H1 (cell line): ENCODE results near the gene CHST13. TPM values are rescaled to one million over a fixed set of nuclear protein-coding genes. Genes with fewer than 3 reads are reported as not detected.
A peak's percentile ranks its signal among the peaks of the same experiment; 100 is the strongest.

Source experiments
- CTCF ChIA-PET: fragments of 300-600 bp; sonication (Branson Sonifier 250); formaldehyde crosslinking; loops from one replicate; lab custom pipeline; 2021; ENCODE audit not compliant: partially characterized antibody; lab: Charles Lee
- POLR2A ChIA-PET: fragments of 300-600 bp; sonication (Branson Sonifier 250); formaldehyde crosslinking; loops from one replicate; lab custom pipeline; 2021; ENCODE audit warnings: inconsistent platforms; ENCODE audit not compliant: partially characterized antibody; lab: Charles Lee
- DNase-seq, 2 experiments: peaks; one replicate each; pipeline versions ENCODE4 v3.0.0 to v3.0.0-alpha.2; 2010 to 2022; ENCODE audit warnings: low spot score in 2 of 2, low read depth in 1 of 2, mixed read lengths in 1 of 2
- FAIRE-seq: peaks from 2 replicates; lab custom pipeline; 2011; peaks lifted over from hg19 to GRCh38; lab: Jason Lieb, UNC
- H2AFZ ChIP-seq: 2 replicates; pipeline ENCODE4 v1.8.1; 2012; ENCODE audit warnings: low read length, inconsistent platforms
- H2AK5ac ChIP-seq: 2 replicates; pipeline ENCODE4 v1.6.1; 2013; ENCODE audit warnings: low read depth, low read length
- H2BK120ac ChIP-seq: replicated peaks from 2 replicates; pipeline ENCODE3; 2013; ENCODE audit warnings: low read depth, low read length, inconsistent platforms
- H2BK12ac ChIP-seq: 2 replicates; pipeline ENCODE4 v1.6.1; 2013; ENCODE audit warnings: low read depth, low read length
- H2BK15ac ChIP-seq: 2 replicates; pipeline ENCODE4 v1.6.1; 2013; ENCODE audit warnings: low read length
- H2BK20ac ChIP-seq: 2 replicates; pipeline ENCODE4 v1.6.1; 2013; ENCODE audit warnings: low read length
- H2BK5ac ChIP-seq: 2 replicates; pipeline ENCODE4 v1.6.1; 2013; ENCODE audit warnings: low read depth, low read length
- H3K14ac ChIP-seq: 2 replicates; pipeline ENCODE4 v1.6.1; 2013; ENCODE audit warnings: inconsistent platforms; ENCODE audit not compliant: insufficient read length
- H3K18ac ChIP-seq: 2 replicates; pipeline ENCODE4 v1.6.1; 2013; ENCODE audit warnings: low read length; ENCODE audit errors: extremely low read depth
- H3K23ac ChIP-seq: 2 replicates; pipeline ENCODE4 v1.6.1; 2013; ENCODE audit warnings: inconsistent platforms; ENCODE audit not compliant: insufficient read length
- H3K23me2 ChIP-seq: 2 replicates; pipeline ENCODE4 v1.6.1; 2013; ENCODE audit warnings: low read depth, low read length
- H3K27ac ChIP-seq: 2 replicates; pipeline ENCODE4 v1.6.1; 2011; ENCODE audit warnings: low read depth, low read length, inconsistent platforms
- H3K27me3 ChIP-seq, 4 experiments: replicated peaks in 1 of 4; 1 replicate in 1 of 4; 2 replicates in 3 of 4; pipeline versions ENCODE4 v1.6.1 to v1.8.1; 2011 to 2013; ENCODE audit warnings: low read length in 3 of 4, mild to moderate bottlenecking in 3 of 4, inconsistent platforms in 2 of 4, mixed read lengths in 2 of 4, moderate library complexity in 1 of 4; ENCODE audit not compliant: control insufficient read depth in 3 of 4, insufficient read depth in 3 of 4; ENCODE audit errors: extremely low read depth in 1 of 4
- H3K36me3 ChIP-seq, 4 experiments: 2 replicates each; pipeline versions ENCODE4 v1.6.1 to v1.8.1; 2011 to 2013; ENCODE audit warnings: mild to moderate bottlenecking in 4 of 4, low read length in 3 of 4, moderate library complexity in 2 of 4, control low read depth in 1 of 4, inconsistent platforms in 1 of 4; ENCODE audit not compliant: insufficient read depth in 4 of 4, control insufficient read depth in 2 of 4
- H3K4ac ChIP-seq: replicated peaks from 2 replicates; pipeline ENCODE3; 2013; ENCODE audit warnings: low read length, low read depth, mixed read lengths, inconsistent platforms; ENCODE audit not compliant: insufficient read length
- H3K4me1 ChIP-seq, 4 experiments: replicated peaks in 1 of 4; 1 replicate in 1 of 4; 2 replicates in 3 of 4; pipeline versions ENCODE4 v1.6.1 to v1.8.1; 2011 to 2013; ENCODE audit warnings: low read length in 3 of 4, inconsistent platforms in 2 of 4, mixed read lengths in 1 of 4; ENCODE audit not compliant: insufficient read depth in 4 of 4, control insufficient read depth in 3 of 4
- H3K4me2 ChIP-seq, 2 experiments: 2 replicates each; pipeline versions ENCODE4 v1.6.1 to v1.8.1; 2011 to 2013; ENCODE audit warnings: low read depth in 2 of 2, low read length in 2 of 2, control low read depth in 1 of 2, inconsistent platforms in 1 of 2, mild to moderate bottlenecking in 1 of 2; ENCODE audit not compliant: insufficient read depth in 1 of 2
- H3K4me3 ChIP-seq, 4 experiments: fragments of 200-600, 300-600 bp in 1 of 4; sonication (generic), shearing (Covaris generic), sonication (Bioruptor Twin) in 1 of 4; 2 replicates each; pipeline versions ENCODE4 v1.5.1 to v1.8.1; 2011 to 2016; ENCODE audit warnings: low read length in 4 of 4, low read depth in 3 of 4, control low read depth in 2 of 4, inconsistent platforms in 2 of 4, mild to moderate bottlenecking in 2 of 4, mixed read lengths in 1 of 4, moderate library complexity in 1 of 4; ENCODE audit not compliant: insufficient read depth in 2 of 4; ENCODE audit errors: extremely low read depth in 1 of 4
- H3K56ac ChIP-seq: replicated peaks from 2 replicates; pipeline ENCODE3; 2013; ENCODE audit warnings: low read depth, mild to moderate bottlenecking, mixed read lengths, low read length, inconsistent platforms; ENCODE audit not compliant: insufficient read length
- H3K79me1 ChIP-seq: 2 replicates; pipeline ENCODE4 v1.6.1; 2013; ENCODE audit warnings: low read depth, low read length, control low read depth
- H3K79me2 ChIP-seq, 2 experiments: 2 replicates each; pipeline versions ENCODE4 v1.6.1 to v1.8.1; 2012 to 2013; ENCODE audit warnings: low read length in 2 of 2, mild to moderate bottlenecking in 2 of 2, inconsistent platforms in 1 of 2; ENCODE audit not compliant: insufficient read depth in 2 of 2, control insufficient read depth in 1 of 2
- H3K9ac ChIP-seq, 4 experiments: replicated peaks in 1 of 4; 1 replicate in 1 of 4; 2 replicates in 3 of 4; pipeline versions ENCODE4 v1.6.1 to v1.8.1; 2011 to 2013; ENCODE audit warnings: low read depth in 3 of 4, low read length in 3 of 4, control low read depth in 2 of 4, mild to moderate bottlenecking in 2 of 4, moderate library complexity in 2 of 4, inconsistent platforms in 1 of 4; ENCODE audit errors: extremely low read depth in 1 of 4
- H3K9me3 ChIP-seq, 2 experiments: 2 replicates each; pipeline versions ENCODE4 v1.6.1 to v1.8.1; 2012 to 2013; ENCODE audit warnings: mild to moderate bottlenecking in 2 of 2, moderate library complexity in 2 of 2, control low read depth in 1 of 2, inconsistent platforms in 1 of 2, low read depth in 1 of 2, low read length in 1 of 2, mixed read lengths in 1 of 2; ENCODE audit not compliant: insufficient read depth in 2 of 2
- H4K20me1 ChIP-seq, 2 experiments: replicated peaks in 1 of 2; 2 replicates each; pipeline versions ENCODE3 to v1.8.1; 2011 to 2013; ENCODE audit warnings: inconsistent platforms in 2 of 2, low read length in 2 of 2, mild to moderate bottlenecking in 1 of 2; ENCODE audit not compliant: insufficient read depth in 2 of 2, control insufficient read depth in 1 of 2
- H4K5ac ChIP-seq: 2 replicates; pipeline ENCODE4 v1.6.1; 2013; ENCODE audit warnings: low read length, low read depth, mixed read lengths, inconsistent platforms; ENCODE audit not compliant: insufficient read length
- H4K8ac ChIP-seq: 2 replicates; pipeline ENCODE4 v1.8.0; 2013; ENCODE audit warnings: mild to moderate bottlenecking, moderate library complexity, low read length, inconsistent platforms; ENCODE audit not compliant: insufficient read depth; ENCODE audit errors: extremely low read depth
- H4K91ac ChIP-seq: replicated peaks from 2 replicates; pipeline ENCODE3; 2013; ENCODE audit warnings: low read length, mixed read lengths, inconsistent platforms; ENCODE audit not compliant: insufficient read length
- RAD21 ChIP-seq, 2 experiments: IDR thresholded peaks in 1 of 2; conservative IDR thresholded peaks in 1 of 2; 2 replicates each; pipeline ENCODE4 v1.6.1; 2011; ENCODE audit warnings: low read depth in 2 of 2, low read length in 2 of 2, improper control_type of control experiment in 1 of 2, inconsistent platforms in 1 of 2, mild to moderate bottlenecking in 1 of 2, moderate library complexity in 1 of 2
- TAF7 ChIP-seq: optimal IDR thresholded peaks from 2 replicates; pipeline ENCODE3; 2011; ENCODE audit warnings: low read depth, mild to moderate bottlenecking, inconsistent platforms, low read length, moderate library complexity, borderline replicate concordance
- WGBS, 2 experiments: shearing (Covaris generic) in 1 of 2; methylation state at CpG; one replicate each; pipeline versions ENCODE4 v1.1.6 to v1.1.7; 2013 to 2015; ENCODE audit warnings: low lambda C conversion rate in 2 of 2, mixed read lengths in 2 of 2, inconsistent platforms in 1 of 2, low coverage in 1 of 2, missing lambda C conversion rate in 1 of 2; ENCODE audit not compliant: insufficient replicate concordance in 2 of 2, insufficient coverage in 1 of 2, insufficient read length in 1 of 2; ENCODE audit errors: extremely low coverage in 1 of 2, missing lambda C conversion rate in 1 of 2; 5-methylcytosine and 5-hydroxymethylcytosine counted together
- polyA plus RNA-seq, 7 experiments: library from polyadenylated mRNA; depleted of rRNA in 3 of 7; stranded (reverse) in 5 of 7; unstranded in 2 of 7; fragments of >200 nt in 5 of 7; fragments of 200-250 nt in 2 of 7; gene quantifications; 1 replicate in 5 of 7; 2 replicates in 1 of 7; 4 replicates in 1 of 7; pipeline versions ENCODE4 v1.2.1 to v1.2.3, GENCODE V29; 2011 to 2013; ENCODE audit warnings: missing spikeins in 2 of 7, mixed read lengths in 2 of 7
- total RNA-seq: library from RNA; stranded (reverse); fragmentation: NEBNext Ultra II Directional; extraction: Animal tissue kit (Norgen Biotek cat#: 25700); gene quantifications from 2 replicates; pipeline ENCODE4 v1.2.1, GENCODE V29; 2021
- TF ChIP-seq, protein P1 (sequence below), 3 experiments: IDR thresholded peaks; 1 replicate in 2 of 3; 2 replicates in 1 of 3; pipeline versions ENCODE4 v1.5.1 to v1.6.1; 2011; ENCODE audit warnings: low read length in 3 of 3, mild to moderate bottlenecking in 3 of 3, inconsistent platforms in 2 of 3, low read depth in 1 of 3, moderate library complexity in 1 of 3; ENCODE audit not compliant: insufficient read depth in 1 of 3; ENCODE audit errors: control extremely low read depth in 1 of 3

CHST13 gene
- total and polyA plus RNA-seq, 2 of the 8 experiments (the other 6 are each of a cell fraction or from before 2014, with no cell fraction given) = 5.4 to 11.7 TPM

DNA sequence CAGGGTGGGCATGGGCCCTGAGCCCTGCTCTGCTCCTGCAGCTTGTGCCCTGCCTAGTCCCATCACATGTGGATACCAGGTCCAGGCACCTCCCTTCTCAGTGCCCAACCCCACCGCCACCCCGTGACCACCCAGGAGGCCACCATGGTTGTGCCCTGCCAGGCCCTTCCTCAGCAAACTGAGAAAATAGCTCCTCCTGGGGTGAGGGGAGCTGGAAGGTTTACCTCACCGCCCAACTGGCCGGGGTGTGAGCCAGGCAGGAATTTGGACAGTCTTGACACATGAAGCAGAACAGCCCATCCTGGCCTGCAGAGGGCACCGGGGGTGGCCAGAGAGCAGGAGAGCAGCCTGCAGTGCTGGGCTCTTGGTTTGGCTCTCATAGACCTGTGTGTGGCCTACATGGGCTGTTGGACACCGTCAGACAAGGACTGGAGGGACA is 46.2 kb downstream of the CHST13 start:
- Histone ChIP-seq H3K4me1 (peaks cover 0 to 4% (median 1%) of the 10 kb centered on the region in 4 experiments; a peak in 2 of 7 replicates), H3K18ac (no peak overlapping the region), H3K27me3 (no peaks in the 10 kb centered on the region; a peak in 1 of 7 replicates), H3K56ac (no peak overlapping the region), H3K79me2 (no peaks in the 10 kb centered on the region), H3K4me2 (no peak overlapping the region), H2BK20ac (no peak overlapping the region), H3K9ac (no peak overlapping the region), H2AFZ (no peak overlapping the region), H2BK12ac (no peak overlapping the region), H2AK5ac (no peak overlapping the region), H3K4ac (no peak overlapping the region), H3K23ac (no peak overlapping the region), H4K20me1 (no peaks in the 10 kb centered on the region), H4K8ac (no peak overlapping the region), H2BK5ac (peak overlapping the region; percentile 9; the same call in 1 of the 2 replicates), H3K4me3 (no peak overlapping the region), H3K23me2 (no peaks in the 10 kb centered on the region), H3K14ac (no peak overlapping the region), H4K5ac (no peak overlapping the region), H2BK120ac (no peak overlapping the region), H4K91ac (no peak overlapping the region), H3K36me3 (no peaks in the 10 kb centered on the region), H2BK15ac (no peak overlapping the region), H3K79me1 (no peaks in the 10 kb centered on the region), H3K9me3 (no peaks in the 10 kb centered on the region), H3K27ac (no peak overlapping the region)
- peak in 1 of 2 experiments; percentile 50 for DNase-seq
- ChIA-PET CTCF (interaction anchor here (1.0 to 2.3 kb wide), 8 partner anchors 9 to 80 kb away, joined by 3 to 10 read pairs (median 6); no protein-coding TSS in a partner anchor), POLR2A (interaction anchor here (1.3 kb wide), 1 partner anchor 24 kb away, joined by 3 read pairs; no protein-coding TSS in a partner anchor)
- FAIRE-seq = no peak
- 76% methylated on average over 6 of the region's 6 CpGs; no CpG with 5 or more reads in 1 of the 2 experiments for WGBS, 2 experiments
- TF ChIP-seq RAD21 (IDR thresholded peaks at IDR 0.05 in 1 of 2, conservative IDR thresholded peaks at IDR 0.05 in 1 of 2; ENCODE audit: low read depth in 2 of 2, low read length in 2 of 2) (peak; percentile 21 to 43; a peak in 2 of 4 replicates), TAF7 (no peak)
- TF ChIP-seq, protein P1, sequence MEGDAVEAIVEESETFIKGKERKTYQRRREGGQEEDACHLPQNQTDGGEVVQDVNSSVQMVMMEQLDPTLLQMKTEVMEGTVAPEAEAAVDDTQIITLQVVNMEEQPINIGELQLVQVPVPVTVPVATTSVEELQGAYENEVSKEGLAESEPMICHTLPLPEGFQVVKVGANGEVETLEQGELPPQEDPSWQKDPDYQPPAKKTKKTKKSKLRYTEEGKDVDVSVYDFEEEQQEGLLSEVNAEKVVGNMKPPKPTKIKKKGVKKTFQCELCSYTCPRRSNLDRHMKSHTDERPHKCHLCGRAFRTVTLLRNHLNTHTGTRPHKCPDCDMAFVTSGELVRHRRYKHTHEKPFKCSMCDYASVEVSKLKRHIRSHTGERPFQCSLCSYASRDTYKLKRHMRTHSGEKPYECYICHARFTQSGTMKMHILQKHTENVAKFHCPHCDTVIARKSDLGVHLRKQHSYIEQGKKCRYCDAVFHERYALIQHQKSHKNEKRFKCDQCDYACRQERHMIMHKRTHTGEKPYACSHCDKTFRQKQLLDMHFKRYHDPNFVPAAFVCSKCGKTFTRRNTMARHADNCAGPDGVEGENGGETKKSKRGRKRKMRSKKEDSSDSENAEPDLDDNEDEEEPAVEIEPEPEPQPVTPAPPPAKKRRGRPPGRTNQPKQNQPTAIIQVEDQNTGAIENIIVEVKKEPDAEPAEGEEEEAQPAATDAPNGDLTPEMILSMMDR (IDR thresholded peaks at IDR 0.05; ENCODE audit: control extremely low read depth in 1 of 3, insufficient read depth in 1 of 3, low read depth in 1 of 3, low read length in 3 of 3) = peak; percentile 36 to 50 (median 48)
